Sigmoid colon (tissue), 7 donors: ENCODE data around the gene C1QL1. TPM values are rescaled to one million over a fixed set of nuclear protein-coding genes. Genes with fewer than 3 reads are reported as not detected.

Experiments used
- DNase-seq: peaks from one replicate; pipeline ENCODE4 v3.0.0-alpha.2; 2019
- H3K27ac ChIP-seq, 4 donors: fragments of 200-600 bp; sonication (generic); one replicate each; pipeline ENCODE4 v1.5.1; 2016 to 2019; ENCODE audit warnings: mild to moderate bottlenecking in 1 of 4
- H3K27me3 ChIP-seq, 3 donors: fragments of 200-600 bp; sonication (generic); one replicate each; pipeline ENCODE4 v1.5.1; 2019; ENCODE audit warnings: mild to moderate bottlenecking in 1 of 3
- H3K36me3 ChIP-seq, 4 donors: fragments of 200-600 bp; sonication (generic); one replicate each; pipeline ENCODE4 v1.5.1; 2016 to 2019
- H3K4me1 ChIP-seq, 4 donors: fragments of 200-600 bp; sonication (generic); one replicate each; pipeline ENCODE4 v1.5.1; 2017 to 2019
- H3K4me3 ChIP-seq, 4 donors: fragments of 200-600 bp; sonication (generic); one replicate each; pipeline ENCODE4 v1.5.1; 2017 to 2019; ENCODE audit warnings: mild to moderate bottlenecking in 2 of 4, moderate library complexity in 1 of 4
- H3K9me3 ChIP-seq, 4 donors: fragments of 200-600 bp in 3 of 4; sonication (generic) in 3 of 4; one replicate each; pipeline versions ENCODE4 v1.5.1 to v1.6.1; 2013 to 2019
- EP300 ChIP-seq, 4 donors: sonication (generic); formaldehyde crosslinking; IDR thresholded peaks; one replicate each; pipeline ENCODE4 v1.6.1; 2017; ENCODE audit warnings: antibody characterized with exemption in 4 of 4
- POLR2A ChIP-seq, 2 donors: fragments of 450-650 bp; IDR thresholded peaks; one replicate each; pipeline ENCODE4 v1.6.1; 2016; ENCODE audit warnings: antibody characterized with exemption in 2 of 2, mild to moderate bottlenecking in 2 of 2, moderate library complexity in 2 of 2
- POLR2AphosphoS5 ChIP-seq, 4 donors: sonication (generic); formaldehyde crosslinking; IDR thresholded peaks; one replicate each; pipeline ENCODE4 v1.6.1; 2017; ENCODE audit warnings: antibody characterized with exemption in 4 of 4
- WGBS, 2 donors: extraction: QIAGEN DNeasy Blood & Tissue Kit; methylation state at CpG; one replicate each; pipeline ENCODE4 v1.1.7; 2013; 5-methylcytosine and 5-hydroxymethylcytosine counted together
- intact Hi-C: fragments of 100-400 bp; cut with DNase I; formaldehyde crosslinking; loops from one replicate; pipeline ENCODE4 v1.15.1; 2023
- polyA plus RNA-seq, 3 donors: library from polyadenylated mRNA; stranded (reverse); fragments of 200-250 nt; gene quantifications; one replicate each; pipeline ENCODE4 v1.2.3, GENCODE V29; 2013
- total RNA-seq, 4 donors: library from RNA; depleted of rRNA; stranded (reverse); fragments of >200 nt; gene quantifications; one replicate each; pipeline ENCODE4 v1.1.0, GENCODE V29; 2016
- TF ChIP-seq, protein P1 (sequence below), 4 experiments: fragments of 450-650 bp in 3 of 4; fragments of 200-600 bp in 1 of 4; IDR thresholded peaks; one replicate each; pipeline ENCODE4 v1.5.1; 2016 to 2019; ENCODE audit warnings: antibody characterized with exemption in 4 of 4, mild to moderate bottlenecking in 3 of 4, moderate library complexity in 2 of 4
- donor health status: healthy with polysubstance abuse.
- donor health status: Bipolar disorder and iron deficiency.
- donor health status: healthy.

Gene C1QL1
- total and polyA plus RNA-seq, 7 donors, result 0.41 to 4.3 (median 1.5) TPM; not detected in 1

DNA sequence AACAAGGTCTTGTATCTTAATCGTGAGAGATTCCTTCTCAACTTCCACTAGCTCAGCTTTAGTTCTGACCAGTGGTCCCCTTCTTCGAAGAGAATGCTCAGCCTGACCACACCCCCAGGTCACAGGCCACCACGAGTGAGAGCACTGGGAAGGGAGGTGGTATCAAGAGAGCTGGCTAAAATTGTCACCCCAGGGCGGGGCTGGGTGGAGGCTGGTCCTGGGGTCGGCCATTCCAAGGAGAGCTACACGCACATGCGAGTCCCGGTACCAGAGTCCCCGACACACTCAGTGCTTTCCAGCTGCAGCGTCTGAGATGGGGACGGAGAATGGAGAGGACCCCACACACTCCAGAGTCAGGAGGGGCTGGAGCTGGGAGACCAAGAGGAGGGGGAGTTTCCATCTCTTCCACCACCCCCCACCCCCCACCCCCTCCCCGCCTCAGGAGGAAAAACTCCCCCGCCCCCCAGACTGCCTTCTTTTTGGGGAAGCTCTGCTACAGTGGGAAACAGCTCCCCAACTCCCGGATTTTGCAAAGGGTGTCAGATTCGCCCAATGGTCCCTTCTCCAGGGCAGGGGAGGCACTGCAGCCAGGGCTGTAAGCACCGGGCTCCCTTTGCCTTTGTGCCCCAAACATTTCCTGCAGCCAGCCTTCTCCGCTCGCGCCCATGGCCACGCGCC lies 1.6 kb downstream of the C1QL1 start:
- Histone ChIP-seq H3K9me3 (no peaks in the 10 kb centered on the region), H3K27me3 (peaks cover 19 to 33% (median 29%) of the 10 kb centered on the region in 3 donors), H3K4me1 (peaks cover 0 to 40% (median 33%) of the 10 kb centered on the region in 4 donors), H3K36me3 (no peaks in the 10 kb centered on the region), H3K27ac (no peak overlapping the region), H3K4me3 (no peak overlapping the region)
- intact Hi-C loops, result loop anchor here (5.0 kb wide), 2 partner anchors 86 to 126 kb away; partner anchors contain the start of gene DCAKD
- TF ChIP-seq EP300 (IDR thresholded peaks at IDR 0.05) (no peak), POLR2AphosphoS5 (IDR thresholded peaks at IDR 0.05) (no peak), POLR2A (IDR thresholded peaks at IDR 0.05) (no peak)
- TF ChIP-seq, protein P1, sequence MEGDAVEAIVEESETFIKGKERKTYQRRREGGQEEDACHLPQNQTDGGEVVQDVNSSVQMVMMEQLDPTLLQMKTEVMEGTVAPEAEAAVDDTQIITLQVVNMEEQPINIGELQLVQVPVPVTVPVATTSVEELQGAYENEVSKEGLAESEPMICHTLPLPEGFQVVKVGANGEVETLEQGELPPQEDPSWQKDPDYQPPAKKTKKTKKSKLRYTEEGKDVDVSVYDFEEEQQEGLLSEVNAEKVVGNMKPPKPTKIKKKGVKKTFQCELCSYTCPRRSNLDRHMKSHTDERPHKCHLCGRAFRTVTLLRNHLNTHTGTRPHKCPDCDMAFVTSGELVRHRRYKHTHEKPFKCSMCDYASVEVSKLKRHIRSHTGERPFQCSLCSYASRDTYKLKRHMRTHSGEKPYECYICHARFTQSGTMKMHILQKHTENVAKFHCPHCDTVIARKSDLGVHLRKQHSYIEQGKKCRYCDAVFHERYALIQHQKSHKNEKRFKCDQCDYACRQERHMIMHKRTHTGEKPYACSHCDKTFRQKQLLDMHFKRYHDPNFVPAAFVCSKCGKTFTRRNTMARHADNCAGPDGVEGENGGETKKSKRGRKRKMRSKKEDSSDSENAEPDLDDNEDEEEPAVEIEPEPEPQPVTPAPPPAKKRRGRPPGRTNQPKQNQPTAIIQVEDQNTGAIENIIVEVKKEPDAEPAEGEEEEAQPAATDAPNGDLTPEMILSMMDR (IDR thresholded peaks at IDR 0.05), result no peak
- no peak for DNase-seq
- WGBS, 2 donors, result 16% methylated on average over 21 of the region's 21 CpGs

DNA sequence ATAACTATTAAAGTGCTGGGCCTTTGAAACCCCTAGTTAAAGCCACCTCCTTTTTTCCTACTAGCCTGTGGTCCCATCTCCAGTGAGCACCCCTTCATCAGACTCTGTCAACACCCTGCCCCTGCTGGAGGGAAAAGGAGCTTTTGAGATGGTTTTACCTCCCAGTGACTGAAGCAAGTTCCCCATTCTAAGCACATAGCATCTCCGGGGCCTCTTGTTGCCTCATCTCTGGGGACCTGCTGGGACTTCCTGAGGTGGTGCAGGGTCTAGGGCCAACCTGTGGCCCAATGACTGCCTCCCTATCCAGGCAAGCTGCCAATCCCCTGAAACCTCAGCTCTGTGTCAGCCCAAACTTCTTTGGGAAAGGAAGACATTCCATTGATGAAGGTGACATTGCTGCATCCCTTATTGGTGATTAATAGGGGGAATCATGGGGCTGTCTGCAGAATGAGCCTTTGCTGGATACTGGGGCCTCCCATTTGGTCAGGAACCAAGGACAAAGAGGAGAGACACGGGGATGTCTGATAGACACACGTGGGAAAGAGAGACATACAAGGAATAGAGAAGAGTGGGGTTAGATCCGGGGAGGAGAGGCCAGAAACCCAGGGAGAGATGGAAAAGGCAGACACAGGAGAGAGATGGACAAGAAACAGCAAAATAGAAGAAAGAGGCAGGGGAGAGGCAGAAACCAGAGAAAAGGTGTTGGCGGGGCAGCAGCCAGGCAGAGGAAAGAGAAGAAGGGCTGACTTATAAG lies 2.4 kb downstream of the C1QL1 start:
- no peak overlapping the region for H3K4me3 ChIP-seq
- no peak for DNase-seq
- no peaks in the 10 kb centered on the region for H3K36me3 ChIP-seq
- H3K4me1 ChIP-seq, result peaks cover 0 to 35% (median 31%) of the 10 kb centered on the region in 4 donors
- TF ChIP-seq POLR2AphosphoS5 (IDR thresholded peaks at IDR 0.05) (no peak), EP300 (IDR thresholded peaks at IDR 0.05) (no peak), POLR2A (IDR thresholded peaks at IDR 0.05) (no peak)
- TF ChIP-seq, protein P1 (IDR thresholded peaks at IDR 0.05), result no peak
- no peaks in the 10 kb centered on the region for H3K9me3 ChIP-seq
- no peak overlapping the region for H3K27ac ChIP-seq
- H3K27me3 ChIP-seq, result peaks cover 21 to 38% (median 29%) of the 10 kb centered on the region in 3 donors
- intact Hi-C loops, result loop anchor here (5.0 kb wide), 2 partner anchors 87 to 127 kb away; partner anchors contain the start of gene DCAKD
- 47 to 58% methylated on average over 5 of the region's 5 CpGs for WGBS, 2 donors

DNA sequence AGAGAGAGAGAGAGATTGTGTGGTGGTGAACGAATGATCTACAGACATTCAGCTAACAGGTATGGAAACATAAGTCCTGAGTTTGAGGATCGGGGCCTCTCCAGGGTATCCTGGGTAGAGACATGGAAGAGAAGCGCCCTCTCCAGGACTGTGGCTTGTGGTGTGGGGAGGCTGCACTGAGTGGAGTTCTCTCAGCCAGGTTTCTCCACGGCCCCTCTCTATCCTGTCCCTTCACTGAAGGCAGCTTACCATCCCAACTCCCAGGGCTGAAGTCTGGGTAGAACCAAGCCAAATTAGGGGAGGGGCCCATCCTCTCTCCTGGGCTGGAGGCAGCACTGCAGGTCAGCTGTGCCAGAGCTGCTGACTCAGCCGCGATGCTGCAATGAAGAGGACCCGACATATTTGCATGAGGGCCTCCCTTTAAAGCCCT lies 6.2 kb downstream of the C1QL1 start:
- DNase-seq, result peak; percentile 47
- H3K4me1 ChIP-seq, result peaks cover 0 to 14% (median 12%) of the 10 kb centered on the region in 4 donors
- WGBS, 2 donors, result 66 to 69% methylated on average over 7 of the region's 7 CpGs

DNA sequence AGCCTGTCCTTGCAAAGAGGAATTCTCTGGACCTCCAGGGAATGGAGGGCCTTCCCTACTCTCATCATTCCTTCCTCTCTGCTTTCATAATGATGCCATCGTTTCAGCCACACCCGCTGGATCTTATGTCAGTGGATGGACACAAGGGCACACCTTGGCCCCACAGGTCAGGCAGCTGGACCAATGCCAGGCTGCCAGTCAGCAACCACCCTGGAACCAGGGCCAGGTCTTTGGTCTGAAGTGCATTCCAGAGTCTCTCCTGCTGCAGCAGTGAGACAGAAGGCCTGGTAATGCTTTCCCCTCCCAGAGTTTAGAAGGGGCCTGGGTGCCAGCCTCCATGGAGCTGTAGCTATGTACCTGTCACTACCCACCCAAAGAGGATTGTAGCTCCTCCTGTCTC lies 7.4 kb downstream of the C1QL1 start:
- no peak for TF ChIP-seq POLR2A (IDR thresholded peaks at IDR 0.05)
- no peak for TF ChIP-seq POLR2AphosphoS5 (IDR thresholded peaks at IDR 0.05)
- no peak for TF ChIP-seq EP300 (IDR thresholded peaks at IDR 0.05)
- TF ChIP-seq, protein P1 (IDR thresholded peaks at IDR 0.05), result no peak
- H3K4me3 ChIP-seq, result no peak overlapping the region
- 54 to 73% methylated on average over 2 of the region's 2 CpGs for WGBS, 2 donors
- no peaks in the 10 kb centered on the region for H3K36me3 ChIP-seq
- H3K27ac ChIP-seq, result no peak overlapping the region
- peaks cover 0 to 11% (median 9%) of the 10 kb centered on the region in 4 donors for H3K4me1 ChIP-seq
- peak; percentile 39 for DNase-seq
- intact Hi-C loops, result no loop called here
- no peaks in the 10 kb centered on the region for H3K9me3 ChIP-seq
- H3K27me3 ChIP-seq, result peaks cover 8 to 31% (median 8%) of the 10 kb centered on the region in 3 donors

More for the DNA sequence above, 6.2 kb downstream of the C1QL1 start:
- H3K27ac ChIP-seq, result no peak overlapping the region
- H3K27me3 ChIP-seq, result peaks cover 17 to 43% (median 19%) of the 10 kb centered on the region in 3 donors
- H3K36me3 ChIP-seq, result no peaks in the 10 kb centered on the region
- no peaks in the 10 kb centered on the region for H3K9me3 ChIP-seq
- no peak overlapping the region for H3K4me3 ChIP-seq
- no peak for TF ChIP-seq EP300 (IDR thresholded peaks at IDR 0.05)
- TF ChIP-seq, protein P1 (IDR thresholded peaks at IDR 0.05), result no peak
- no peak for TF ChIP-seq POLR2A (IDR thresholded peaks at IDR 0.05)
- no peak for TF ChIP-seq POLR2AphosphoS5 (IDR thresholded peaks at IDR 0.05)
- intact Hi-C loops, result no loop called here
